ENCODE results near the gene SQSTM1. TPM values are rescaled to one million over a fixed set of nuclear protein-coding genes. Genes with fewer than 3 reads are reported as not detected.

The SQSTM1 gene
- total and polyA plus RNA-seq, 2 experiments from 2014 or later: 402 to 641 TPM

DNA sequence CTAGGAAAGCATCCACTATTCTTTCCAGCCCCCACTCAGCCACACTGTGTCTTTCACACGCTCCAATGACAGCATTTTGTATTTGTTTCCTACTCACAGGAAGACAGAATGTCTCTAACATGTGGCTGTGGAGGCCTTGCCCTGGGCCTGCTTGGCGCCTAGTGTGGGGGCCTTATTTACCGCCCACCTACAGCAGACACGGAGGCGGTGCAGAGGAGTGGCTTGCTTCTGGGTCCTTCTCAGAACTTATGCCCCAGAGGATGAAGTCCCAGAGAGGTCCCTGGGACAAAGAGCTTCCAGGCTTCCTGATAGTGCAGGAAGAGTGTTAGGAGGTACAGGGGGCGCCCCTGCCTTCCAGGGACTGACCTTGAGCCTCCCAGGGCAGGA is 46.4 kb downstream of the SQSTM1 start:
- Histone ChIP-seq H3K79me2 (no peaks in the 10 kb centered on the region), H3K27ac (no peak overlapping the region), H3K9me2 (replicated peaks; ENCODE audit: insufficient read depth) (no peaks in the 10 kb centered on the region), H3K4me1 (ENCODE audit: insufficient read depth) (no peaks in the 10 kb centered on the region), H4K20me1 (ENCODE audit: insufficient read depth, poor library complexity, severe bottlenecking) (no peaks in the 10 kb centered on the region), H3K27me3 (no peaks in the 10 kb centered on the region), H3K9me3 (ENCODE audit: low read depth) (no peaks in the 10 kb centered on the region), H3K36me3 (replicated peaks; ENCODE audit: insufficient read depth, low read depth) (no peaks in the 10 kb centered on the region), H3K4me3 (no peak overlapping the region), H2AFZ (no peak overlapping the region), H3K4me2 (no peak overlapping the region)
- whole genome bisulfite sequencing (ENCODE audit: low lambda C conversion rate, missing lambda C conversion rate): 91% methylated on average over 6 of the region's 6 CpGs
- no peak for TF ChIP-seq EZH2 (IDR thresholded peaks at IDR 0.05; ENCODE audit: borderline replicate concordance)
- no peak for TF ChIP-seq EZH2phosphoT487 (IDR thresholded peaks at IDR 0.05; ENCODE audit: low read depth, severe bottlenecking, unreplicated experiment)
- TF ChIP-seq, protein P1, sequence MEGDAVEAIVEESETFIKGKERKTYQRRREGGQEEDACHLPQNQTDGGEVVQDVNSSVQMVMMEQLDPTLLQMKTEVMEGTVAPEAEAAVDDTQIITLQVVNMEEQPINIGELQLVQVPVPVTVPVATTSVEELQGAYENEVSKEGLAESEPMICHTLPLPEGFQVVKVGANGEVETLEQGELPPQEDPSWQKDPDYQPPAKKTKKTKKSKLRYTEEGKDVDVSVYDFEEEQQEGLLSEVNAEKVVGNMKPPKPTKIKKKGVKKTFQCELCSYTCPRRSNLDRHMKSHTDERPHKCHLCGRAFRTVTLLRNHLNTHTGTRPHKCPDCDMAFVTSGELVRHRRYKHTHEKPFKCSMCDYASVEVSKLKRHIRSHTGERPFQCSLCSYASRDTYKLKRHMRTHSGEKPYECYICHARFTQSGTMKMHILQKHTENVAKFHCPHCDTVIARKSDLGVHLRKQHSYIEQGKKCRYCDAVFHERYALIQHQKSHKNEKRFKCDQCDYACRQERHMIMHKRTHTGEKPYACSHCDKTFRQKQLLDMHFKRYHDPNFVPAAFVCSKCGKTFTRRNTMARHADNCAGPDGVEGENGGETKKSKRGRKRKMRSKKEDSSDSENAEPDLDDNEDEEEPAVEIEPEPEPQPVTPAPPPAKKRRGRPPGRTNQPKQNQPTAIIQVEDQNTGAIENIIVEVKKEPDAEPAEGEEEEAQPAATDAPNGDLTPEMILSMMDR (IDR thresholded peaks at IDR 0.05; ENCODE audit: poor library complexity): no peak
- DNase-seq (ENCODE audit: low spot score): no peak

GRCh38 chr5:179867476-179867875 is 46.8 kb downstream of the SQSTM1 start:
- Histone ChIP-seq H3K79me2 (no peaks in the 10 kb centered on the region), H3K27ac (no peak overlapping the region), H4K20me1 (ENCODE audit: insufficient read depth, poor library complexity, severe bottlenecking) (no peaks in the 10 kb centered on the region), H3K27me3 (no peaks in the 10 kb centered on the region), H2AFZ (no peak overlapping the region), H3K36me3 (replicated peaks; ENCODE audit: insufficient read depth, low read depth) (no peaks in the 10 kb centered on the region), H3K4me1 (ENCODE audit: insufficient read depth) (no peaks in the 10 kb centered on the region), H3K9me3 (ENCODE audit: low read depth) (no peaks in the 10 kb centered on the region), H3K4me2 (no peak overlapping the region), H3K9me2 (replicated peaks; ENCODE audit: insufficient read depth) (no peaks in the 10 kb centered on the region), H3K4me3 (no peak overlapping the region)
- WGBS (ENCODE audit: low lambda C conversion rate, missing lambda C conversion rate): 92% methylated on average over 11 of the region's 11 CpGs
- TF ChIP-seq EZH2phosphoT487 (IDR thresholded peaks at IDR 0.05; ENCODE audit: low read depth, severe bottlenecking, unreplicated experiment) (no peak), EZH2 (IDR thresholded peaks at IDR 0.05; ENCODE audit: borderline replicate concordance) (no peak)
- TF ChIP-seq, protein P1 (IDR thresholded peaks at IDR 0.05; ENCODE audit: poor library complexity): no peak
- DNase-seq (ENCODE audit: low spot score): no peak

DNA sequence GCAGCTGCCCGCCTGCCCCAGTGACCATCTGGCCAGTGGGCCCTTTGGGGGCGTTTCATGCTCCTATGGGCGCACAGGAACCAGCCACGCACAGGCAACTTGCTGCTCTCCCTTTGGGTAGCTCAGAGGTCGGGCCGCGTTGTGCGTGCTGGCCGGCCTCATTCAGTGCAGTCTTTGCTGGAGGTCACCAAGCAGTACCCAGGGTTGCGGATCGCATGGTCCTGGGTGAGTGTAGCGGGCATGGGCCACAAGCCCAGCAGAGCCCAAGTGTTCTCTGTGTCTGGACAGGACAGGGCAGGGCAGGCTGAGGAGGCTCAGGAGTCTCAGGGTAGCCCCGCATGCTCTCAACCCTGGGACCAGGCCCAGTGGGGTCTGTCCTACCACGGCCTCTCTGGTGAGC is 47.8 kb downstream of the SQSTM1 start:
- Histone ChIP-seq H3K9me3 (ENCODE audit: low read depth) (no peaks in the 10 kb centered on the region), H3K36me3 (replicated peaks; ENCODE audit: insufficient read depth, low read depth) (no peaks in the 10 kb centered on the region), H3K4me3 (no peak overlapping the region), H3K4me1 (ENCODE audit: insufficient read depth) (no peaks in the 10 kb centered on the region), H3K27ac (no peak overlapping the region), H4K20me1 (ENCODE audit: insufficient read depth, poor library complexity, severe bottlenecking) (no peaks in the 10 kb centered on the region), H3K79me2 (no peaks in the 10 kb centered on the region), H2AFZ (no peak overlapping the region), H3K9me2 (replicated peaks; ENCODE audit: insufficient read depth) (no peaks in the 10 kb centered on the region), H3K27me3 (no peaks in the 10 kb centered on the region), H3K4me2 (no peak overlapping the region)
- no peak for DNase-seq (ENCODE audit: low spot score)
- WGBS (ENCODE audit: low lambda C conversion rate, missing lambda C conversion rate): 98% methylated on average over 14 of the region's 14 CpGs
- TF ChIP-seq EZH2phosphoT487 (IDR thresholded peaks at IDR 0.05; ENCODE audit: low read depth, severe bottlenecking, unreplicated experiment): no peak
- TF ChIP-seq EZH2 (IDR thresholded peaks at IDR 0.05; ENCODE audit: borderline replicate concordance): no peak
- TF ChIP-seq, protein P1 (IDR thresholded peaks at IDR 0.05; ENCODE audit: poor library complexity): no peak

GRCh38 chr5:179869101-179869500 is 48.4 kb downstream of the SQSTM1 start:
- no peaks in the 10 kb centered on the region for H3K36me3 ChIP-seq (replicated peaks; ENCODE audit: insufficient read depth, low read depth)
- TF ChIP-seq EZH2phosphoT487 (IDR thresholded peaks at IDR 0.05; ENCODE audit: low read depth, severe bottlenecking, unreplicated experiment) (no peak), EZH2 (IDR thresholded peaks at IDR 0.05; ENCODE audit: borderline replicate concordance) (no peak)
- TF ChIP-seq, protein P1 (IDR thresholded peaks at IDR 0.05; ENCODE audit: poor library complexity): no peak
- no peaks in the 10 kb centered on the region for H3K79me2 ChIP-seq
- H2AFZ ChIP-seq: no peak overlapping the region
- no peaks in the 10 kb centered on the region for H3K9me3 ChIP-seq (ENCODE audit: low read depth)
- no peaks in the 10 kb centered on the region for H3K27me3 ChIP-seq
- H3K4me3 ChIP-seq: no peak overlapping the region
- no peaks in the 10 kb centered on the region for H3K9me2 ChIP-seq (replicated peaks; ENCODE audit: insufficient read depth)
- no peak for DNase-seq (ENCODE audit: low spot score)
- whole genome bisulfite sequencing (ENCODE audit: low lambda C conversion rate, missing lambda C conversion rate): 89% methylated on average over 5 of the region's 5 CpGs
- H3K4me2 ChIP-seq: no peak overlapping the region
- no peaks in the 10 kb centered on the region for H3K4me1 ChIP-seq (ENCODE audit: insufficient read depth)
- H3K27ac ChIP-seq: no peak overlapping the region
- no peaks in the 10 kb centered on the region for H4K20me1 ChIP-seq (ENCODE audit: insufficient read depth, poor library complexity, severe bottlenecking)

Data from hepatocyte (in vitro differentiated cells).